ENCODE results near the gene DNAH11. TPM values are rescaled to one million over a fixed set of nuclear protein-coding genes. Genes with fewer than 3 reads are reported as not detected.
A peak's percentile ranks its signal among the peaks of the same experiment; 100 is the strongest.

The DNAH11 gene
- total and polyA plus RNA-seq, 4 donors: 1.8 to 24.7 (median 8.1) TPM

DNA sequence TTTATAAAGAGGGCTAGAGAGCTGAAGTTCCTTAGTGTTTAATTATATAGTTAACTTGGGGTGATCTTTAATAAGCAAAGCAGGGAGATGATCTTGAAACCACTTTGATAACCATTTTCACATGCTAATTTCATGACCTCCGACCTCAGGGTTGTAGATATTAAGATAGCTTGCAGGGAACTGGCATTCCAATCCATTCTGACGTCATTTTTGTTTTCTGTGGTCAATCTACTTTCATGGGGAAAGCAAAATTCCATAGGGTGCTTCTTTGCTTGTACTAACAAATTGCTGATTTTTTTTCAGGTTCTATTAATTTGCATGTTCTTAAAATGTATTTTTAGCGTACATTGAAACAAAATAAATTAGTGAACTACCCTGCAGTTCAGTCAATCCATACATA is 263.5 kb downstream of the DNAH11 start:
- no peaks in the 10 kb centered on the region for H3K9me3 ChIP-seq (ENCODE audit: control insufficient read depth in 4 of 4, insufficient read depth in 3 of 4, low read length in 3 of 4)
- no peak overlapping the region for H3K9ac ChIP-seq (ENCODE audit: insufficient read depth in 1 of 2, low read length in 2 of 2)
- TF ChIP-seq, protein P1, sequence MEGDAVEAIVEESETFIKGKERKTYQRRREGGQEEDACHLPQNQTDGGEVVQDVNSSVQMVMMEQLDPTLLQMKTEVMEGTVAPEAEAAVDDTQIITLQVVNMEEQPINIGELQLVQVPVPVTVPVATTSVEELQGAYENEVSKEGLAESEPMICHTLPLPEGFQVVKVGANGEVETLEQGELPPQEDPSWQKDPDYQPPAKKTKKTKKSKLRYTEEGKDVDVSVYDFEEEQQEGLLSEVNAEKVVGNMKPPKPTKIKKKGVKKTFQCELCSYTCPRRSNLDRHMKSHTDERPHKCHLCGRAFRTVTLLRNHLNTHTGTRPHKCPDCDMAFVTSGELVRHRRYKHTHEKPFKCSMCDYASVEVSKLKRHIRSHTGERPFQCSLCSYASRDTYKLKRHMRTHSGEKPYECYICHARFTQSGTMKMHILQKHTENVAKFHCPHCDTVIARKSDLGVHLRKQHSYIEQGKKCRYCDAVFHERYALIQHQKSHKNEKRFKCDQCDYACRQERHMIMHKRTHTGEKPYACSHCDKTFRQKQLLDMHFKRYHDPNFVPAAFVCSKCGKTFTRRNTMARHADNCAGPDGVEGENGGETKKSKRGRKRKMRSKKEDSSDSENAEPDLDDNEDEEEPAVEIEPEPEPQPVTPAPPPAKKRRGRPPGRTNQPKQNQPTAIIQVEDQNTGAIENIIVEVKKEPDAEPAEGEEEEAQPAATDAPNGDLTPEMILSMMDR (IDR thresholded peaks at IDR 0.05; ENCODE audit: control extremely low read depth, extremely low read depth): no peak
- H3K4me1 ChIP-seq (ENCODE audit: control insufficient read depth in 5 of 5, insufficient read depth in 5 of 5, low read length in 5 of 5): no peaks in the 10 kb centered on the region
- H3K4me3 ChIP-seq: no peak overlapping the region
- no peaks in the 10 kb centered on the region for H3K36me3 ChIP-seq (ENCODE audit: control insufficient read depth in 4 of 4, insufficient read depth in 4 of 4, low read length in 4 of 4)
- DNase-seq (no peak), ATAC-seq (ENCODE audit: insufficient read depth, low FRiP score) (no peak)
- 81 to 91% methylated on average over 3 of the region's 3 CpGs for WGBS, 2 donors
- no peaks in the 10 kb centered on the region for H3K27me3 ChIP-seq (ENCODE audit: control insufficient read depth in 3 of 3, insufficient read depth in 3 of 3, low read length in 2 of 3)
- H3K27ac ChIP-seq (ENCODE audit: low read depth in 1 of 2, low read length in 1 of 2): no peak overlapping the region

DNA sequence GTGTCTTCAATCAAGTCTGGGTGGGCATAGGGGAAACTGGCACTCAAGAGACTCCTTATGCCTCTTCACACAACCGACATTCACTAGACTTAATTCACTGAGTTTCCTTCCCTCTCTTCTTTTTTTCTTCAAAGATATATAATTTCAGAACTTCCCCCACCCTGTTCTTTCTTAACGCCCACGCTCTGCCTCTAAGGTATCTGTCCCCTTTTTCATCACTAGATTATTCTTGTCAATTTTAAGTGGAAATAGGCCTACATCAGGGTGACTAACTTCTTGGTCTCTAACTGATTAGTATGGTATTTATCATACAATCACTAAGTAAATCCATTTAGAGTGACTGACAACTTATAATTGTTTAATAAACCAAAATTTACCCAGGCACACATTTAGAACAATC is 276.2 kb downstream of the DNAH11 start:
- 86 to 89% methylated on average over 3 of the region's 3 CpGs for WGBS, 2 donors
- TF ChIP-seq, protein P1 (IDR thresholded peaks at IDR 0.05; ENCODE audit: control extremely low read depth, extremely low read depth): no peak
- Histone ChIP-seq H3K27me3 (ENCODE audit: control insufficient read depth in 3 of 3, insufficient read depth in 3 of 3, low read length in 2 of 3) (no peaks in the 10 kb centered on the region), H3K4me1 (ENCODE audit: control insufficient read depth in 5 of 5, insufficient read depth in 5 of 5, low read length in 5 of 5) (no peaks in the 10 kb centered on the region), H3K27ac (ENCODE audit: low read depth in 1 of 2, low read length in 1 of 2) (no peak overlapping the region), H3K9ac (ENCODE audit: insufficient read depth in 1 of 2, low read length in 2 of 2) (no peak overlapping the region), H3K4me3 (no peak overlapping the region), H3K9me3 (ENCODE audit: control insufficient read depth in 4 of 4, insufficient read depth in 3 of 4, low read length in 3 of 4) (no peaks in the 10 kb centered on the region), H3K36me3 (ENCODE audit: control insufficient read depth in 4 of 4, insufficient read depth in 4 of 4, low read length in 4 of 4) (no peaks in the 10 kb centered on the region)
- no peak for DNase-seq
- no peak for ATAC-seq (ENCODE audit: insufficient read depth, low FRiP score)

DNA sequence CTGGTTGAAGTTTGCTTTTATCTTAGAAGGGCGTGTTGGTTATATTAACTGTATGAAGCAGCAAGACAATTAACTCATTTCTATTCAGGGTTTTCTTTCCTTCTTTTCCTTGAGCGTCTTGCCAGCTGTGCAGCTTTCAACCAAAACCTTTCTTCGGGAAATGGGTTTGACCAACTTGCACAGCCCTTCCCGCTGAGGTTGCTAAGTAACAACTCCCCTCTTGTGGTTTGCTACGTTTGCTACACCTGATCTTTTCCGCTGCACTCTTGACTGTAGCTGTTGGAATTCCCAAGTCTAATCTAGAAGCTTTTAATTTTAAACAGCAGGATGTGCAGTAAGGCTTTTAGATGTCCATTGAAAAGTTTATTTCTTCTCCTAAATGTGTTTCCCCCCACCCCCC is 286.0 kb downstream of the DNAH11 start:
- TF ChIP-seq, protein P1 (IDR thresholded peaks at IDR 0.05; ENCODE audit: control extremely low read depth, extremely low read depth): no peak
- no peak overlapping the region for H3K4me3 ChIP-seq
- no peaks in the 10 kb centered on the region for H3K4me1 ChIP-seq (ENCODE audit: control insufficient read depth in 5 of 5, insufficient read depth in 5 of 5, low read length in 5 of 5)
- peaks cover 0 to 3% (median 0%) of the 10 kb centered on the region in 3 donors for H3K27me3 ChIP-seq (ENCODE audit: control insufficient read depth in 3 of 3, insufficient read depth in 3 of 3, low read length in 2 of 3)
- H3K36me3 ChIP-seq (ENCODE audit: control insufficient read depth in 4 of 4, insufficient read depth in 4 of 4, low read length in 4 of 4): no peaks in the 10 kb centered on the region
- no peak overlapping the region for H3K27ac ChIP-seq (ENCODE audit: low read depth in 1 of 2, low read length in 1 of 2)
- 42 to 50% methylated on average over 6 of the region's 6 CpGs for WGBS, 2 donors
- DNase-seq (peak in 1 of 3 donors; percentile 35), ATAC-seq (ENCODE audit: insufficient read depth, low FRiP score) (no peak)
- H3K9me3 ChIP-seq (ENCODE audit: control insufficient read depth in 4 of 4, insufficient read depth in 3 of 4, low read length in 3 of 4): no peaks in the 10 kb centered on the region
- H3K9ac ChIP-seq (ENCODE audit: insufficient read depth in 1 of 2, low read length in 2 of 2): no peak overlapping the region

DNA sequence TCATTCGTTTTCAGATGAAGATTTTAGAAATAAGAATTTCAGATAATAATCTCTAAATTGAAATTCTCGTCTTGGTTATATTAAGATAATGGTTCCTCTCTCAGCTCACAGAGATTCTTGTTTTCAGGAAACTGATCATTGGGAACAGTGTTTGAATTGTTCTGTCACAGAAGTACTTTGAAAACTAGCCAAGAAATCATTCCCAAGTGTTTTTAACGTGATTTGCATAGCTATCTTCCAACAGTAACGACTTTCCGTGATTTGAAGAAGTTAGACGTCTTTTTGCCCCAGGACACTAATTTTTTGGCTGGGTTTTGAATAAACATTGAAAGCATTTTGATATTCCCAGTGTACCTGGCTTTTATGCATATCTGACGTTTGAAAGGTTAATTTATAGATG is 286.9 kb downstream of the DNAH11 start:
- 46 to 73% methylated on average over 7 of the region's 7 CpGs for WGBS, 2 donors
- no peak overlapping the region for H3K4me3 ChIP-seq
- no peak overlapping the region for H3K9ac ChIP-seq (ENCODE audit: insufficient read depth in 1 of 2, low read length in 2 of 2)
- H3K27me3 ChIP-seq (ENCODE audit: control insufficient read depth in 3 of 3, insufficient read depth in 3 of 3, low read length in 2 of 3): peaks cover 0 to 3% (median 0%) of the 10 kb centered on the region in 3 donors
- TF ChIP-seq, protein P1 (IDR thresholded peaks at IDR 0.05; ENCODE audit: control extremely low read depth, extremely low read depth): no peak
- H3K4me1 ChIP-seq (ENCODE audit: control insufficient read depth in 5 of 5, insufficient read depth in 5 of 5, low read length in 5 of 5): no peaks in the 10 kb centered on the region
- H3K36me3 ChIP-seq (ENCODE audit: control insufficient read depth in 4 of 4, insufficient read depth in 4 of 4, low read length in 4 of 4): no peaks in the 10 kb centered on the region
- no peak for DNase-seq
- H3K27ac ChIP-seq (ENCODE audit: low read depth in 1 of 2, low read length in 1 of 2): no peak overlapping the region
- no peak for ATAC-seq (ENCODE audit: insufficient read depth, low FRiP score)
- H3K9me3 ChIP-seq (ENCODE audit: control insufficient read depth in 4 of 4, insufficient read depth in 3 of 4, low read length in 3 of 4): no peaks in the 10 kb centered on the region

Data from lung (tissue), 12 donors.